ENCODE results near the gene TOX3. TPM values are rescaled to one million over a fixed set of nuclear protein-coding genes. Genes with fewer than 3 reads are reported as not detected.

The TOX3 gene
- total and polyA plus RNA-seq, 2 of the 13 experiments (the other 11 are each of a cell fraction or from before 2014, with no cell fraction given), result 14.5 to 98.6 TPM

GRCh38 chr16:52563767-52564611, 17.0 kb upstream of the TOX3 start (continued):
- TF ChIP-seq ZNF709 (CRISPR knock-in tag; IDR thresholded peaks at IDR 0.05), result peak; percentile 28; the same call in 1 of the 2 replicates
- no peak for TF ChIP-seq ZNF230 (CRISPR knock-in tag; IDR thresholded peaks at IDR 0.05)
- no peak for TF ChIP-seq RBAK (CRISPR knock-in tag; IDR thresholded peaks at IDR 0.05)
- TF ChIP-seq ELF4 (CRISPR knock-in tag; IDR thresholded peaks at IDR 0.05; ENCODE audit: borderline replicate concordance), result 0 out of 2 replicates have a peak, but pooled peaks have one; percentile 15
- TF ChIP-seq MAFF (IDR thresholded peaks at IDR 0.05; ENCODE audit: low read depth, low read length), result no peak
- TF ChIP-seq RXRA (CRISPR knock-in tag; IDR thresholded peaks at IDR 0.05), result no peak
- TF ChIP-seq ZMYM3 (CRISPR knock-in tag; IDR thresholded peaks at IDR 0.05), result peak; percentile 98
- no peak for TF ChIP-seq ZNF879 (CRISPR knock-in tag; IDR thresholded peaks at IDR 0.05)
- TF ChIP-seq DDIT3 (CRISPR knock-in tag; IDR thresholded peaks at IDR 0.05), result no peak
- no peak for TF ChIP-seq FOXA3 (CRISPR knock-in tag; IDR thresholded peaks at IDR 0.05)
- TF ChIP-seq HBP1 (CRISPR knock-in tag; IDR thresholded peaks at IDR 0.05; ENCODE audit: low read depth), result no peak
- TF ChIP-seq ZNF691 (CRISPR knock-in tag; IDR thresholded peaks at IDR 0.05; ENCODE audit: borderline replicate concordance, low read depth), result no peak
- TF ChIP-seq MAX (IDR thresholded peaks at IDR 0.05), result no peak
- TF ChIP-seq RELA (CRISPR knock-in tag; IDR thresholded peaks at IDR 0.05), result no peak
- no peak for TF ChIP-seq CBX2 (IDR thresholded peaks at IDR 0.05; ENCODE audit: low read depth, low read length)
- TF ChIP-seq CBX2 (CRISPR knock-in tag; IDR thresholded peaks at IDR 0.05; ENCODE audit: low read depth), result no peak
- no peak for TF ChIP-seq EEA1 (CRISPR knock-in tag; IDR thresholded peaks at IDR 0.05; ENCODE audit: borderline replicate concordance)
- TF ChIP-seq ZNF331 (CRISPR knock-in tag; IDR thresholded peaks at IDR 0.05), result no peak
- TF ChIP-seq KDM1A (CRISPR knock-in tag; IDR thresholded peaks at IDR 0.05), result peak; percentile 80
- no peak for TF ChIP-seq REPIN1 (CRISPR knock-in tag; IDR thresholded peaks at IDR 0.05; ENCODE audit: borderline replicate concordance, low read depth)
- TF ChIP-seq PAX8 (CRISPR knock-in tag; IDR thresholded peaks at IDR 0.05; ENCODE audit: borderline replicate concordance), result no peak
- peak; percentile 17; the same call in 1 of the 2 replicates for TF ChIP-seq ZBTB43 (CRISPR knock-in tag; conservative IDR thresholded peaks at IDR 0.05)
- no peak for TF ChIP-seq NFYC (CRISPR knock-in tag; IDR thresholded peaks at IDR 0.05)
- 0 out of 2 replicates have a peak, but pooled peaks have one; percentile 59 for TF ChIP-seq KLF13 (CRISPR knock-in tag; IDR thresholded peaks at IDR 0.05)
- 0 out of 2 replicates have a peak, but pooled peaks have one; percentile 45 for TF ChIP-seq ZNF557 (CRISPR knock-in tag; IDR thresholded peaks at IDR 0.05)
- TF ChIP-seq ZBTB8A (CRISPR knock-in tag; IDR thresholded peaks at IDR 0.05; ENCODE audit: borderline replicate concordance, low read depth), result no peak
- 0 out of 2 replicates have a peak, but pooled peaks have one; percentile 39 for TF ChIP-seq ZNF44 (CRISPR knock-in tag; IDR thresholded peaks at IDR 0.05)
